Immature natural killer cell (primary cell): ENCODE measurements around the gene FUT8. TPM values are rescaled to one million over a fixed set of nuclear protein-coding genes. Genes with fewer than 3 reads are reported as not detected.

Experiments used
- DNase-seq, 3 donors: peaks; one replicate each; pipeline ENCODE4 v3.0.0; 2022; ENCODE audit warnings: mixed read lengths in 1 of 3
- H3K27ac Mint-ChIP-seq, 6 donors: one replicate each; pipeline ENCODE4 v1.8.0; 2020; ENCODE audit warnings: mixed read lengths in 6 of 6, mild to moderate bottlenecking in 5 of 6, inconsistent platforms in 4 of 6, moderate library complexity in 3 of 6
- H3K27me3 Mint-ChIP-seq, 3 donors: one replicate each; pipeline ENCODE4 v1.8.0; 2020 to 2021; ENCODE audit warnings: low read depth in 3 of 3, mild to moderate bottlenecking in 3 of 3, mixed read lengths in 3 of 3, moderate library complexity in 3 of 3, inconsistent platforms in 1 of 3
- H3K36me3 Mint-ChIP-seq, 3 donors: one replicate each; pipeline ENCODE4 v1.8.0; 2020; ENCODE audit warnings: mixed read lengths in 3 of 3, inconsistent platforms in 2 of 3, mild to moderate bottlenecking in 2 of 3
- H3K4me1 Mint-ChIP-seq, 2 donors: one replicate each; pipeline ENCODE4 v1.8.0; 2020; ENCODE audit warnings: inconsistent platforms in 2 of 2, mild to moderate bottlenecking in 2 of 2, mixed read lengths in 2 of 2, moderate library complexity in 1 of 2
- H3K4me3 Mint-ChIP-seq, 5 donors: one replicate each; pipeline ENCODE4 v1.8.0; 2020; ENCODE audit warnings: mild to moderate bottlenecking in 5 of 5, mixed read lengths in 5 of 5, inconsistent platforms in 3 of 5, moderate library complexity in 3 of 5
- H3K9me3 Mint-ChIP-seq, 6 donors: one replicate each; pipeline ENCODE4 v1.8.0; 2020; ENCODE audit warnings: mild to moderate bottlenecking in 6 of 6, mixed read lengths in 6 of 6, inconsistent platforms in 4 of 6, moderate library complexity in 3 of 6
- polyA plus RNA-seq, 3 donors: library from polyadenylated mRNA; unstranded; fragments of 300-500 nt; fragmentation: Illumina TruSeq; gene quantifications; one replicate each; pipeline ENCODE4 v1.2.3, GENCODE V29; 2021

FUT8 gene
- polyA plus RNA-seq, 3 donors from 2014 or later: 6.5 to 11.1 (median 11.0) TPM

GRCh38 chr14:65499138-65499537 is 86.6 kb downstream of the FUT8 start:
- Mint-ChIP-seq H3K27me3 (no peaks in the 10 kb centered on the region), H3K4me3 (no peak overlapping the region), H3K4me1 (peaks cover 0 to 34% of the 10 kb centered on the region in 2 donors), H3K36me3 (no peaks in the 10 kb centered on the region), H3K9me3 (no peaks in the 10 kb centered on the region), H3K27ac (no peak overlapping the region)
- no peak for DNase-seq

- Mint-ChIP-seq H3K4me3 (no peak overlapping the region), H3K27me3 (no peaks in the 10 kb centered on the region), H3K36me3 (no peaks in the 10 kb centered on the region), H3K4me1 (peaks cover 1 to 34% of the 10 kb centered on the region in 2 donors), H3K27ac (no peak overlapping the region), H3K9me3 (no peaks in the 10 kb centered on the region)
- DNase-seq: no peak
Observed at GRCh38 chr14:65500075-65500474, 87.5 kb downstream of the FUT8 start.

- no peak for DNase-seq
- Mint-ChIP-seq H3K27me3 (no peaks in the 10 kb centered on the region), H3K4me3 (no peak overlapping the region), H3K36me3 (no peaks in the 10 kb centered on the region), H3K9me3 (no peaks in the 10 kb centered on the region), H3K4me1 (peaks cover 1 to 34% of the 10 kb centered on the region in 2 donors), H3K27ac (no peak overlapping the region)
Observed at GRCh38 chr14:65501328-65501727, 88.8 kb downstream of the FUT8 start.

GRCh38 chr14:65502676-65503124 is 90.2 kb downstream of the FUT8 start:
- peaks cover 1 to 34% of the 10 kb centered on the region in 2 donors for H3K4me1 Mint-ChIP-seq
- no peak overlapping the region for H3K4me3 Mint-ChIP-seq
- no peak for DNase-seq
- H3K36me3 Mint-ChIP-seq: peaks cover 0 to 3% (median 0%) of the 10 kb centered on the region in 3 donors
- no peaks in the 10 kb centered on the region for H3K9me3 Mint-ChIP-seq
- no peaks in the 10 kb centered on the region for H3K27me3 Mint-ChIP-seq
- no peak overlapping the region for H3K27ac Mint-ChIP-seq

- peaks cover 0 to 4% (median 2%) of the 10 kb centered on the region in 3 donors for H3K36me3 Mint-ChIP-seq
- H3K4me1 Mint-ChIP-seq: peaks cover 1 to 31% of the 10 kb centered on the region in 2 donors
- no peaks in the 10 kb centered on the region for H3K27me3 Mint-ChIP-seq
- no peak overlapping the region for H3K4me3 Mint-ChIP-seq
- DNase-seq: no peak
- H3K27ac Mint-ChIP-seq: peak overlapping the region in 2 of 6 donors; percentile 15 to 21
- peaks cover 0 to under 1% (median 0%) of the 10 kb centered on the region in 6 donors for H3K9me3 Mint-ChIP-seq
Observed at GRCh38 chr14:65503771-65504170, 91.2 kb downstream of the FUT8 start.

GRCh38 chr14:65506801-65507200 is 94.3 kb downstream of the FUT8 start:
- Mint-ChIP-seq H3K36me3 (peaks cover 0 to 11% (median 4%) of the 10 kb centered on the region in 3 donors), H3K9me3 (peaks cover 0 to 1% (median 0%) of the 10 kb centered on the region in 6 donors), H3K4me3 (no peak overlapping the region), H3K4me1 (peaks cover 1 to 24% of the 10 kb centered on the region in 2 donors), H3K27ac (no peak overlapping the region), H3K27me3 (peaks cover 0 to 2% (median 0%) of the 10 kb centered on the region in 3 donors)
- DNase-seq: no peak

- Mint-ChIP-seq H3K9me3 (peaks cover 0 to 1% (median 0%) of the 10 kb centered on the region in 6 donors), H3K4me1 (peaks cover 0 to 24% of the 10 kb centered on the region in 2 donors), H3K27ac (no peak overlapping the region), H3K27me3 (peaks cover 0 to 2% (median 1%) of the 10 kb centered on the region in 3 donors), H3K4me3 (no peak overlapping the region), H3K36me3 (peaks cover 0 to 11% (median 4%) of the 10 kb centered on the region in 3 donors)
- no peak for DNase-seq
Observed at GRCh38 chr14:65509842-65510241, 97.3 kb downstream of the FUT8 start.

GRCh38 chr14:65513671-65514070 is 101.1 kb downstream of the FUT8 start:
- H3K27me3 Mint-ChIP-seq: peaks cover 0 to 2% (median 1%) of the 10 kb centered on the region in 3 donors
- H3K4me1 Mint-ChIP-seq: peaks cover 3 to 35% of the 10 kb centered on the region in 2 donors
- no peak overlapping the region for H3K27ac Mint-ChIP-seq
- H3K4me3 Mint-ChIP-seq: no peak overlapping the region
- H3K9me3 Mint-ChIP-seq: peaks cover 0 to 1% (median 0%) of the 10 kb centered on the region in 6 donors
- no peak for DNase-seq
- H3K36me3 Mint-ChIP-seq: peaks cover 0 to 8% (median 3%) of the 10 kb centered on the region in 3 donors

GRCh38 chr14:65517635-65518542 is 105.4 kb downstream of the FUT8 start:
- Mint-ChIP-seq H3K27me3 (peaks cover 0 to 1% (median 1%) of the 10 kb centered on the region in 3 donors), H3K9me3 (peaks cover 0 to 4% (median 0%) of the 10 kb centered on the region in 6 donors), H3K36me3 (peaks cover 0 to 4% (median 0%) of the 10 kb centered on the region in 3 donors), H3K4me1 (peaks cover 3 to 36% of the 10 kb centered on the region in 2 donors), H3K27ac (peak overlapping the region in 1 of 6 donors; percentile 67), H3K4me3 (no peak overlapping the region)
- DNase-seq: no peak

- Mint-ChIP-seq H3K4me3 (no peak overlapping the region), H3K36me3 (peaks cover 10 to 26% (median 11%) of the 10 kb centered on the region in 3 donors), H3K27me3 (no peaks in the 10 kb centered on the region), H3K4me1 (peaks cover 0 to 34% of the 10 kb centered on the region in 2 donors), H3K27ac (no peak overlapping the region), H3K9me3 (peaks cover 8 to 37% (median 15%) of the 10 kb centered on the region in 6 donors)
- DNase-seq: no peak
Observed at GRCh38 chr14:65528069-65528468, 115.5 kb downstream of the FUT8 start.

- no peak overlapping the region for H3K4me3 Mint-ChIP-seq
- no peaks in the 10 kb centered on the region for H3K27me3 Mint-ChIP-seq
- peaks cover 8 to 18% (median 10%) of the 10 kb centered on the region in 3 donors for H3K36me3 Mint-ChIP-seq
- peaks cover 3 to 19% (median 10%) of the 10 kb centered on the region in 6 donors for H3K9me3 Mint-ChIP-seq
- peaks cover 0 to 21% of the 10 kb centered on the region in 2 donors for H3K4me1 Mint-ChIP-seq
- DNase-seq: no peak
- no peak overlapping the region for H3K27ac Mint-ChIP-seq
Observed at GRCh38 chr14:65531148-65531547, 118.6 kb downstream of the FUT8 start.

GRCh38 chr14:65533736-65534404 is 121.3 kb downstream of the FUT8 start:
- Mint-ChIP-seq H3K4me3 (no peak overlapping the region), H3K27ac (no peak overlapping the region), H3K27me3 (no peaks in the 10 kb centered on the region), H3K36me3 (peaks cover 8 to 9% (median 9%) of the 10 kb centered on the region in 3 donors), H3K4me1 (peaks cover 0 to 10% of the 10 kb centered on the region in 2 donors), H3K9me3 (peaks cover 0 to 9% (median under 1%) of the 10 kb centered on the region in 6 donors)
- no peak for DNase-seq

- Mint-ChIP-seq H3K9me3 (no peaks in the 10 kb centered on the region), H3K4me1 (no peaks in the 10 kb centered on the region), H3K27me3 (no peaks in the 10 kb centered on the region), H3K27ac (no peak overlapping the region), H3K4me3 (no peak overlapping the region), H3K36me3 (no peaks in the 10 kb centered on the region)
- no peak for DNase-seq
Observed at GRCh38 chr14:65536781-65537423, 124.4 kb downstream of the FUT8 start.
